Inflammatory macrophage treated with lipopolysaccharide for 4 hours (primary cell): ENCODE results near the gene CLDN6.

Experiments
- DNase-seq: peaks from one replicate; pipeline ENCODE4 v3.0.0-alpha.2; 2020

CLDN6 gene

GRCh38 chr16:3012246-3012645 lies 5.7 kb downstream of the CLDN6 start:
- DNase-seq = no peak

GRCh38 chr16:3010510-3010909 lies 7.5 kb downstream of the CLDN6 start:
- no peak for DNase-seq

- no peak for DNase-seq
Measured at GRCh38 chr16:3009568-3010390, 8.2 kb downstream of the CLDN6 start.

GRCh38 chr16:3008690-3009037 lies 9.3 kb downstream of the CLDN6 start:
- DNase-seq = no peak

- DNase-seq = peak; percentile 42
Measured at GRCh38 chr16:3007957-3008689, 9.9 kb downstream of the CLDN6 start.

GRCh38 chr16:3007059-3007956 lies 10.7 kb downstream of the CLDN6 start:
- DNase-seq = no peak

GRCh38 chr16:3004781-3005284 lies 13.2 kb downstream of the CLDN6 start:
- peak; percentile 6 for DNase-seq

- peak; percentile 9 for DNase-seq
Measured at GRCh38 chr16:3004319-3004718, 13.7 kb downstream of the CLDN6 start.

- peak; percentile 99 for DNase-seq
Measured at GRCh38 chr16:3003582-3004270, 14.3 kb downstream of the CLDN6 start.

GRCh38 chr16:3001316-3001715 lies 16.7 kb downstream of the CLDN6 start:
- DNase-seq = no peak

- no peak for DNase-seq
Measured at GRCh38 chr16:3000540-3000939, 17.4 kb downstream of the CLDN6 start.

GRCh38 chr16:2999929-3000328 lies 18.1 kb downstream of the CLDN6 start:
- DNase-seq = no peak

- no peak for DNase-seq
Measured at GRCh38 chr16:2996298-2996697, 21.7 kb downstream of the CLDN6 start.

GRCh38 chr16:2992383-2993081 lies 25.5 kb downstream of the CLDN6 start:
- no peak for DNase-seq

GRCh38 chr16:2991566-2992261 lies 26.3 kb downstream of the CLDN6 start:
- DNase-seq = no peak

GRCh38 chr16:2990891-2991290 lies 27.1 kb downstream of the CLDN6 start:
- DNase-seq = no peak

- no peak for DNase-seq
Measured at GRCh38 chr16:2988590-2989099, 29.3 kb downstream of the CLDN6 start.

- no peak for DNase-seq
Measured at GRCh38 chr16:2987833-2988232, 30.1 kb downstream of the CLDN6 start.

- no peak for DNase-seq
Measured at GRCh38 chr16:2987286-2987685, 30.7 kb downstream of the CLDN6 start.

- no peak for DNase-seq
Measured at GRCh38 chr16:2986623-2987188, 31.3 kb downstream of the CLDN6 start.
